Adipocyte (in vitro differentiated cells): ENCODE data around the gene NUDT4B.
"Not testable (repeated sequence)": the region's sequence is repeated elsewhere in the genome, so short reads cannot be mapped to it uniquely, and the experiment has no call there.

Experiments
- DNase-seq: peaks from one replicate; pipeline ENCODE4 v3.0.0-alpha.2; 2015; ENCODE audit warnings: low read depth
- H3K27me3 ChIP-seq: replicated peaks from 2 replicates; pipeline ENCODE4 v1.7.0; 2013; ENCODE audit warnings: mild to moderate bottlenecking, low read length, moderate library complexity; ENCODE audit not compliant: control insufficient read depth, insufficient read depth
- H3K36me3 ChIP-seq: 2 replicates; pipeline ENCODE4 v1.7.0; 2013; ENCODE audit warnings: low read length, mild to moderate bottlenecking, moderate library complexity; ENCODE audit not compliant: control insufficient read depth, insufficient read depth, severe bottlenecking
- H3K4me1 ChIP-seq: 2 replicates; pipeline ENCODE4 v1.7.0; 2013; ENCODE audit warnings: mild to moderate bottlenecking, low read length, moderate library complexity; ENCODE audit not compliant: control insufficient read depth, insufficient read depth
- H3K4me3 ChIP-seq: 2 replicates; pipeline ENCODE4 v1.7.0; 2013; ENCODE audit warnings: mild to moderate bottlenecking, low read length, moderate library complexity
- H3K9ac ChIP-seq: 2 replicates; pipeline ENCODE4 v1.7.0; 2013; ENCODE audit warnings: mild to moderate bottlenecking, low read length, moderate library complexity
- H3K9me3 ChIP-seq: 2 replicates; pipeline ENCODE4 v1.7.0; 2013; ENCODE audit warnings: mild to moderate bottlenecking, low read length, moderate library complexity; ENCODE audit not compliant: control insufficient read depth

NUDT4B gene

GRCh38 chr1:148748563-148749334 lies at the start of gene NUDT4B:
Gene NUDT4B (plus strand): TSS chr1:148748774. CDS start chr1:148748953, 179 bp downstream.
- not testable (repeated sequence) for DNase-seq, H3K4me3 ChIP-seq, H3K36me3 ChIP-seq, H3K9me3 ChIP-seq, H3K27me3 ChIP-seq, H3K9ac ChIP-seq, H3K4me1 ChIP-seq

- H3K9ac ChIP-seq, H3K9me3 ChIP-seq, H3K36me3 ChIP-seq, H3K4me3 ChIP-seq, H3K4me1 ChIP-seq, DNase-seq, H3K27me3 ChIP-seq: not testable (repeated sequence)
Observed at GRCh38 chr1:148699357-148699756, 49.2 kb upstream of the NUDT4B start.

GRCh38 chr1:148702242-148702641 lies 46.3 kb upstream of the NUDT4B start:
- H3K4me1 ChIP-seq, H3K9me3 ChIP-seq, DNase-seq, H3K27me3 ChIP-seq, H3K36me3 ChIP-seq, H3K9ac ChIP-seq, H3K4me3 ChIP-seq: not testable (repeated sequence)

GRCh38 chr1:148703973-148704591 lies 44.5 kb upstream of the NUDT4B start:
- DNase-seq, H3K9me3 ChIP-seq, H3K9ac ChIP-seq, H3K4me3 ChIP-seq, H3K36me3 ChIP-seq, H3K27me3 ChIP-seq, H3K4me1 ChIP-seq: not testable (repeated sequence)

- H3K9ac ChIP-seq, H3K4me1 ChIP-seq, DNase-seq, H3K4me3 ChIP-seq, H3K27me3 ChIP-seq, H3K9me3 ChIP-seq, H3K36me3 ChIP-seq: not testable (repeated sequence)
Observed at GRCh38 chr1:148705316-148705948, 43.1 kb upstream of the NUDT4B start.

GRCh38 chr1:148708779-148709333 lies 39.7 kb upstream of the NUDT4B start:
- DNase-seq, H3K4me1 ChIP-seq, H3K9me3 ChIP-seq, H3K27me3 ChIP-seq, H3K4me3 ChIP-seq, H3K36me3 ChIP-seq, H3K9ac ChIP-seq: not testable (repeated sequence)

- H3K9ac ChIP-seq, H3K36me3 ChIP-seq, H3K4me1 ChIP-seq, DNase-seq, H3K9me3 ChIP-seq, H3K27me3 ChIP-seq, H3K4me3 ChIP-seq: not testable (repeated sequence)
Observed at GRCh38 chr1:148710772-148711523, 37.6 kb upstream of the NUDT4B start.

GRCh38 chr1:148712353-148712752 lies 36.2 kb upstream of the NUDT4B start:
- H3K9me3 ChIP-seq, H3K27me3 ChIP-seq, DNase-seq, H3K36me3 ChIP-seq, H3K9ac ChIP-seq, H3K4me3 ChIP-seq, H3K4me1 ChIP-seq: not testable (repeated sequence)

GRCh38 chr1:148715518-148715917 lies 33.1 kb upstream of the NUDT4B start:
- DNase-seq, H3K9me3 ChIP-seq, H3K36me3 ChIP-seq: not testable (repeated sequence)

GRCh38 chr1:148716966-148717520 lies 31.5 kb upstream of the NUDT4B start:
- H3K4me3 ChIP-seq, H3K4me1 ChIP-seq: not testable (repeated sequence)

More at GRCh38 chr1:148715518-148715917, 33.1 kb upstream of the NUDT4B start:
- not testable (repeated sequence) for H3K27me3 ChIP-seq, H3K9ac ChIP-seq, H3K4me3 ChIP-seq, H3K4me1 ChIP-seq

GRCh38 chr1:148720918-148721317 lies 27.7 kb upstream of the NUDT4B start:
- DNase-seq, H3K4me3 ChIP-seq, H3K9ac ChIP-seq, H3K36me3 ChIP-seq, H3K4me1 ChIP-seq, H3K27me3 ChIP-seq, H3K9me3 ChIP-seq: not testable (repeated sequence)

More at GRCh38 chr1:148716966-148717520, 31.5 kb upstream of the NUDT4B start:
- H3K9me3 ChIP-seq, H3K36me3 ChIP-seq, H3K9ac ChIP-seq, DNase-seq, H3K27me3 ChIP-seq: not testable (repeated sequence)
